ENCODE results near the gene POLR2A. TPM values are rescaled to one million over a fixed set of nuclear protein-coding genes. Genes with fewer than 3 reads are reported as not detected.

POLR2A gene
- total RNA-seq, 4 donors from 2014 or later: 41.0 to 55.3 (median 47.3) TPM

DNA sequence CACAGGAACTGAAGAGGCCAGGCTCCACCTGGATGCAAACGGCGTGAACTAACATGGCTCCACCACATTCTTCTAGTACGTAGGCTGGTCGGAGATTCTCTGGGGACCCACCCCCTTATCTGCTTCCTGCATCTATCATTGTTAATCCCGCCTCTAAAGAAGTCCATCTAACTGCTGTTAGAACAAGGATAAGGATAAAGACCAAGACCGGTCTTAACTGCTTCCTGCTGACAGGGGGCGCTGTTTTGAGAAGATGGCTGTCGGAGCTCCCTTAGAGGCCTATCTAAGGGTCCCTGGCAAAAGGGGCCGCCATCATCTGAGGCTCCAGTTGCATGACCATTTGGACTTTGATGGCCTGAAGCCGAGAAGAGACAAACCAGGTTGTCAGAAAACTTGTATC lies 38.9 kb downstream of the POLR2A start:
- ATAC-seq: no peak
- Histone ChIP-seq H3K27me3 (no peaks in the 10 kb centered on the region), H3K27ac (no peak overlapping the region), H3K9me3 (no peaks in the 10 kb centered on the region), H3K36me3 (no peaks in the 10 kb centered on the region), H3K4me1 (no peaks in the 10 kb centered on the region), H3K4me3 (no peak overlapping the region)
- 13 to 36% methylated on average over 3 to 9 of the region's 10 CpGs for WGBS, 2 donors (ENCODE audit: low coverage in 1 of 2)
- TF ChIP-seq EP300 (IDR thresholded peaks at IDR 0.05): no peak
- no peak for TF ChIP-seq POLR2AphosphoS5 (IDR thresholded peaks at IDR 0.05)
- TF ChIP-seq, protein P1, sequence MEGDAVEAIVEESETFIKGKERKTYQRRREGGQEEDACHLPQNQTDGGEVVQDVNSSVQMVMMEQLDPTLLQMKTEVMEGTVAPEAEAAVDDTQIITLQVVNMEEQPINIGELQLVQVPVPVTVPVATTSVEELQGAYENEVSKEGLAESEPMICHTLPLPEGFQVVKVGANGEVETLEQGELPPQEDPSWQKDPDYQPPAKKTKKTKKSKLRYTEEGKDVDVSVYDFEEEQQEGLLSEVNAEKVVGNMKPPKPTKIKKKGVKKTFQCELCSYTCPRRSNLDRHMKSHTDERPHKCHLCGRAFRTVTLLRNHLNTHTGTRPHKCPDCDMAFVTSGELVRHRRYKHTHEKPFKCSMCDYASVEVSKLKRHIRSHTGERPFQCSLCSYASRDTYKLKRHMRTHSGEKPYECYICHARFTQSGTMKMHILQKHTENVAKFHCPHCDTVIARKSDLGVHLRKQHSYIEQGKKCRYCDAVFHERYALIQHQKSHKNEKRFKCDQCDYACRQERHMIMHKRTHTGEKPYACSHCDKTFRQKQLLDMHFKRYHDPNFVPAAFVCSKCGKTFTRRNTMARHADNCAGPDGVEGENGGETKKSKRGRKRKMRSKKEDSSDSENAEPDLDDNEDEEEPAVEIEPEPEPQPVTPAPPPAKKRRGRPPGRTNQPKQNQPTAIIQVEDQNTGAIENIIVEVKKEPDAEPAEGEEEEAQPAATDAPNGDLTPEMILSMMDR (IDR thresholded peaks at IDR 0.05): peak in 3 of 4 experiments; percentile 26 to 51 (median 49)

DNA sequence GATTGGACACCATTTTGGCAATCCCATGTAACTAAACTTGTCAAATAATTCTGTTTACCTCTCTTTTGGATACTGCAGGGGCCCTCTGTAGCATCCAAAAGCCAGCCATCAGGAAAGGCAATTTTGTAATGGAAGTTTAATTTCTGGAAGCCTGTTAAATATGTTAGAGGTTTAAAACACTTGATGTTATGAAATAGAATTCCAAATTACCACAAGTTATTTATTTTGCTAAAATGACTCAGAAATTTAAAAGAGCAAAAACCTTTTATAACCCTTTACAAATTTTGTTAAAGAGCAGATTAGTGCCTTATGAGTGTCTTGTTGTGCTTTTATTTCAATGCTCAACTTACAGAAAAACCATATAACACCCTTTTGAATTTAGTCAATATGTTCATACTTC lies 44.7 kb downstream of the POLR2A start:
- Histone ChIP-seq H3K27ac (no peak overlapping the region), H3K4me1 (no peaks in the 10 kb centered on the region), H3K27me3 (no peaks in the 10 kb centered on the region), H3K4me3 (no peak overlapping the region), H3K36me3 (no peaks in the 10 kb centered on the region), H3K9me3 (no peaks in the 10 kb centered on the region)
- TF ChIP-seq EP300 (IDR thresholded peaks at IDR 0.05): no peak
- no peak for TF ChIP-seq POLR2AphosphoS5 (IDR thresholded peaks at IDR 0.05)
- TF ChIP-seq, protein P1 (IDR thresholded peaks at IDR 0.05): no peak
- TF ChIP-seq POLR2A (IDR thresholded peaks at IDR 0.05): no peak
- ATAC-seq: no peak

DNA sequence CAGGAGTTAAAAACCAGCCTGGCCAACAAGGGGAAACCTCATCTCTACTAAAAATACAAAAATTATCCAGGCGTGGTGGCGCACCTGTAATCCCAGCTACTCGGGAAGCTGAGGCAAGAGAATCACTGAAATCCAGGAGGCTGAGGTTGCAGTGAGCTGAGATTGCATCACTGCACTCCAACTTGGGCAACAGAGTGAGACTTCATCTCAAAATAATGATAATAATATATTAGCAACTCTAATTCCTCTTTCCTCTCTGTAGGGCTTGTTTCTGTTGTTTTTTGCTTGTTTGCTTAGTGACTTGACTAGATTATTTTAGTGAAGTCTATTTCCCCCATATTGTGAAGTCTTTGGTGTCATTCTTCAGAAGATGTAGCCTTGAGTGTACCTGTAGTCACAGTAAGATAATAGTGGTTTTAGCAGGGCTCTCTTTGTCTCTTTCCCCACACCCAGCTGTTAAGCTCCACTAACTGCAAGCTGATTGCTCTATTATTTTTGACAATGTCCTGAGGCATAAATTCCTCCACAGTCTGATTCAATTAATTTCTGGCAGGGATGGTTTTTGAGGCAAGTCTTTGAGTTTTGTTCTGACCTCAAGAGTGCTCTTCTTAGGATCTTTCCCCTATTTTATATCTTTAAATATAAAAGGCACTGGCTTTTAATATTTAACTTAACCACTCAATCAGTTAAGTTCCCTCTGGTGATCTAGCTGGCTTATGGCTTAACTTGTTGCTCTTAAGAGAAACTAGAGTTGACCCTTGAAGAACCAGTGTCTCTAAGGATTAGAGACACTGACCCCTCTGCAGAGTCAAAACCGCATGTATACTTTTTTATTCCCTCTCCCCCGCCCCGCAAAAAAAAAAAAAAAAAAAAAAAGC lies 46.1 kb downstream of the POLR2A start:
- WGBS, 2 donors (ENCODE audit: low coverage in 1 of 2): 65 to 72% methylated on average over 4 of the region's 6 CpGs
- Histone ChIP-seq H3K9me3 (no peaks in the 10 kb centered on the region), H3K4me3 (no peak overlapping the region), H3K27me3 (no peaks in the 10 kb centered on the region), H3K27ac (no peak overlapping the region), H3K36me3 (no peaks in the 10 kb centered on the region), H3K4me1 (no peaks in the 10 kb centered on the region)
- no peak for ATAC-seq
- TF ChIP-seq, protein P1 (IDR thresholded peaks at IDR 0.05): no peak
- TF ChIP-seq EP300 (IDR thresholded peaks at IDR 0.05): no peak

DNA sequence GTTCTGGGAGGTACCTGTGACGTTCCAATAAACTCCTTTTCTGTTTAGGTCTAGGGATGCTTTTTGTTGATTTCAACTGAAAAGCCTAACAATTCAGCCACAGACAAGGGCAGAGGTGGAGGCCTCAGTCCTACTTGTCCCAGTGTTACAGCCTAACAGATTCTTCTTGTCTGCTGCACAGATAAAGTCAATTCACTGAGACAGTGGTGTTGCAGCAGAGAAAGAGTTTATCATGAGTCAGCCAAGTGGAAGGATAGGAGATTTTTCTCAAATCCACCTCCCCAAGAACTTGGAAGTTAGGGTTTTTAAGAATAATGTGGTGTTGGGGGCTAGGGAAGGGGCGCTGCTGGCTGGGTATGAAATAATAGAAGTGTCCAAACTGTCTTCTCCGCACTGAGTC lies 53.9 kb downstream of the POLR2A start:
- Histone ChIP-seq H3K4me1 (no peaks in the 10 kb centered on the region), H3K36me3 (no peaks in the 10 kb centered on the region), H3K27ac (no peak overlapping the region), H3K4me3 (no peak overlapping the region), H3K27me3 (peaks cover 5% of the 10 kb centered on the region), H3K9me3 (peaks cover 0 to 7% (median 0%) of the 10 kb centered on the region in 3 donors)
- 47 to 80% methylated on average over 2 to 3 of the region's 3 CpGs for WGBS, 2 donors (ENCODE audit: low coverage in 1 of 2)
- TF ChIP-seq, protein P1 (IDR thresholded peaks at IDR 0.05): no peak
- TF ChIP-seq EP300 (IDR thresholded peaks at IDR 0.05) (no peak), POLR2A (IDR thresholded peaks at IDR 0.05) (no peak), POLR2AphosphoS5 (IDR thresholded peaks at IDR 0.05) (no peak)
- ATAC-seq: no peak

DNA sequence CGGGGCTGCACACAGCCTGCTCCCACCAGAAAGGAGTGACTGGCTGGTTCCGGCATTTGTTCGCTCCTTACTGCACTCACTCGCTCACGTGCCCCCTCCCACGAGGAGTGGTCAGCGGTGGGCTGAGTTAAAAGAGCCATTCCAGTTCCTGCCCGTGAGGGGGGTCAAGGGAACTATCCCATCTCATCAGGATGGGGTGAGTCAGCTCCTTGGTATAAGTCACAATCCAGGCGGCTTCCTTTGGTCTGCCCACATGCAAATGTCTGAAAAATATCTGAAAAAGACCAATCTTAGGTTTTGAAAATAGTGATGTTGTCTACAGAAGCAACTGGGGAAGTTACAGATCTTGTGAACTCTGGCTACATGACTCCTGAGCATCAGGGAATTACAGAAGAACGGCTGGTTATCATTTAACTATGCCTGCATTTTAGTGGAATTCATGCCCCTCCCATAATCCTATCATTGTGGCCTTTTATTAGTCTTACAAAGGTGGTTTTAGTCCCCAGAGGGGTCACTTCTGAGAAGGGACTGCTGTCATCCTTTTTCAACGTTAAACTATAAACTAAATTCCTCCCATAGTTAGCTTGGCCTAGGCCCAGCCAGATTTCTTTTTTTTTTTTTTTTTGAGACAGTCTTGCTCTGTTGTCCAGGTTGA lies 54.9 kb downstream of the POLR2A start:
- H3K27me3 ChIP-seq: peaks cover 5% of the 10 kb centered on the region
- no peak overlapping the region for H3K4me3 ChIP-seq
- 20 to 29% methylated on average over 1 to 2 of the region's 11 CpGs for WGBS, 2 donors (ENCODE audit: low coverage in 1 of 2)
- no peak overlapping the region for H3K27ac ChIP-seq
- H3K4me1 ChIP-seq: no peaks in the 10 kb centered on the region
- H3K36me3 ChIP-seq: no peaks in the 10 kb centered on the region
- no peak for ATAC-seq
- H3K9me3 ChIP-seq: peaks cover 0 to 7% (median 0%) of the 10 kb centered on the region in 3 donors
- no peak for TF ChIP-seq POLR2AphosphoS5 (IDR thresholded peaks at IDR 0.05)
- TF ChIP-seq POLR2A (IDR thresholded peaks at IDR 0.05): no peak

Data from gastroesophageal sphincter (tissue), 4 donors.